HepG2 (cell line): Measurements from ENCODE around the gene RBM22. TPM values are rescaled to one million over a fixed set of nuclear protein-coding genes. Genes with fewer than 3 reads are reported as not detected.

Source experiments
- ATAC-seq: fragments of 200-7000 bp; cut with Tn5 transposase; 3 replicates; pipeline ENCODE4 v1.9.1; 2020; ENCODE audit warnings: mild to moderate bottlenecking, moderate library complexity
- BruUV-seq: library from RNA; stranded (reverse); fragments of 400-500 nt; replicated peaks from 2 replicates; lab custom pipeline; 2021; lab: Mats Ljungman, UMichigan
- CTCF ChIA-PET: fragments of 300-600 bp; formaldehyde crosslinking; extraction: SDS; loops from one replicate; lab custom pipeline; 2021; ENCODE audit warnings: low total read pairs, inconsistent platforms, low intra/inter-chr PET ratio; lab: Yijun Ruan, JAX
- POLR2A ChIA-PET: fragments of 350-600 bp; sonication (Branson Sonifier 250); formaldehyde crosslinking; loops from one replicate; lab custom pipeline; 2020; ENCODE audit warnings: antibody characterized with exemption, inconsistent platforms; lab: Yijun Ruan, JAX
- DNase-seq: peaks from one replicate; pipeline ENCODE4 v3.0.0-alpha.2; 2015; ENCODE audit warnings: low spot score
- FAIRE-seq: peaks from 3 replicates; lab custom pipeline; 2011; peaks lifted over from hg19 to GRCh38; lab: Jason Lieb, UNC
- H2AFZ ChIP-seq: one replicate; pipeline ENCODE4 v1.6.1; 2011; ENCODE audit warnings: low read length, inconsistent platforms
- H3K27ac ChIP-seq: fragments of 300-600 bp; 3 replicates; pipeline ENCODE4 v1.8.0; 2011; ENCODE audit warnings: mixed run types, mild to moderate bottlenecking, mixed read lengths, low read length, inconsistent platforms; ENCODE audit not compliant: insufficient read depth; ENCODE audit errors: extremely low read length
- H3K27me3 ChIP-seq, 2 experiments: fragments of 200-600 bp in 1 of 2; 2 replicates in 1 of 2; 3 replicates in 1 of 2; pipeline versions ENCODE4 v1.6.0 to v1.8.0; 2011; ENCODE audit warnings: low read length in 2 of 2, mild to moderate bottlenecking in 2 of 2, moderate library complexity in 2 of 2, inconsistent platforms in 1 of 2; ENCODE audit not compliant: insufficient read depth in 2 of 2, control insufficient read depth in 1 of 2
- H3K36me3 ChIP-seq, 2 experiments: fragments of 200-600 bp in 1 of 2; replicated peaks in 1 of 2; 2 replicates in 1 of 2; 3 replicates in 1 of 2; pipeline versions ENCODE4 v1.5.1 to v1.8.0; 2011; ENCODE audit warnings: low read length in 2 of 2, inconsistent platforms in 1 of 2; ENCODE audit not compliant: insufficient read depth in 2 of 2, control insufficient read depth in 1 of 2
- H3K4me1 ChIP-seq: 2 replicates; pipeline ENCODE4 v1.5.1; 2012; ENCODE audit warnings: low read length, inconsistent platforms; ENCODE audit not compliant: insufficient read depth
- H3K4me2 ChIP-seq: 2 replicates; pipeline ENCODE4 v1.6.0; 2011; ENCODE audit warnings: low read depth, low read length, inconsistent platforms
- H3K4me3 ChIP-seq, 3 experiments: fragments of 200-600 bp in 1 of 3; sonication (generic), shearing (Covaris generic) in 1 of 3; replicated peaks in 1 of 3; 2 replicates each; pipeline ENCODE4 v1.5.1; 2011 to 2016; ENCODE audit warnings: low read length in 3 of 3, inconsistent platforms in 2 of 3, low read depth in 2 of 3, mild to moderate bottlenecking in 2 of 3, control low read depth in 1 of 3, mixed read lengths in 1 of 3; ENCODE audit not compliant: insufficient read depth in 1 of 3
- H3K79me2 ChIP-seq: one replicate; pipeline ENCODE4 v1.6.1; 2011; ENCODE audit warnings: low read length, inconsistent platforms; ENCODE audit not compliant: insufficient read depth
- H3K9ac ChIP-seq: 2 replicates; pipeline ENCODE4 v1.6.0; 2011; ENCODE audit warnings: mild to moderate bottlenecking, low read depth, low read length, inconsistent platforms; ENCODE audit not compliant: insufficient read depth
- H3K9me3 ChIP-seq: 2 replicates; pipeline ENCODE4 v1.5.1; 2012; ENCODE audit warnings: mild to moderate bottlenecking, low read length
- H4K20me1 ChIP-seq: 2 replicates; pipeline ENCODE4 v1.6.0; 2011; ENCODE audit warnings: inconsistent platforms, mild to moderate bottlenecking, low read length, moderate library complexity; ENCODE audit not compliant: insufficient read depth
- HES4 ChIP-seq: sonication (generic); formaldehyde crosslinking; IDR thresholded peaks from 2 replicates; pipeline ENCODE4 v1.9.0; 2021; ENCODE audit warnings: mild to moderate bottlenecking, missing genetic modification reagents, borderline replicate concordance
- POGK ChIP-seq: sonication (generic); formaldehyde crosslinking; conservative IDR thresholded peaks from 2 replicates; pipeline ENCODE4 v1.8.0; 2022; ENCODE audit warnings: mild to moderate bottlenecking, moderate library complexity, missing genetic modification reagents
- RBAK ChIP-seq: sonication (generic); formaldehyde crosslinking; IDR thresholded peaks from 2 replicates; pipeline ENCODE4 v1.5.1; 2020; ENCODE audit warnings: mild to moderate bottlenecking, missing genetic modification reagents
- SETDB1 ChIP-seq: sonication (generic); formaldehyde crosslinking; IDR thresholded peaks from 2 replicates; pipeline ENCODE4 v1.5.1; 2020; ENCODE audit warnings: missing genetic modification reagents, mild to moderate bottlenecking, borderline replicate concordance
- ZFP82 ChIP-seq: sonication (generic); formaldehyde crosslinking; IDR thresholded peaks from 2 replicates; pipeline ENCODE4 v1.5.1; 2020; ENCODE audit warnings: mild to moderate bottlenecking, missing genetic modification reagents, borderline replicate concordance
- ZNF281 ChIP-seq: sonication (generic); formaldehyde crosslinking; IDR thresholded peaks from 2 replicates; pipeline ENCODE4 v1.4.0; 2020; ENCODE audit warnings: missing genetic modification reagents, borderline replicate concordance
- ZNF776 ChIP-seq: sonication (generic); formaldehyde crosslinking; IDR thresholded peaks from 2 replicates; pipeline ENCODE4 v1.4.0; 2020; ENCODE audit warnings: mild to moderate bottlenecking, missing genetic modification reagents
- ZNF781 ChIP-seq: sonication (generic); formaldehyde crosslinking; IDR thresholded peaks from 2 replicates; pipeline ENCODE4 v1.5.1; 2020; ENCODE audit warnings: borderline replicate concordance, mild to moderate bottlenecking, missing genetic modification reagents; ENCODE audit errors: not compliant biosample characterization
- WGBS: methylation state at CpG from one replicate; pipeline ENCODE4 v1.1.6; 2017; ENCODE audit warnings: low lambda C conversion rate; 5-methylcytosine and 5-hydroxymethylcytosine counted together
- in situ Hi-C: cut with HindIII; loops from 2 replicates; pipeline ENCODE4 v1.10.0; 2017; ENCODE audit warnings: low pct_unique_long_range_greater_than_20kb; ENCODE audit not compliant: extremely low pct_ligation_motif_present
- intact Hi-C: fragments of 100-400 bp; cut with micrococcal nuclease; formaldehyde crosslinking; loops from one replicate; pipeline ENCODE4 v1.10.0; 2022; ENCODE audit not compliant: unreplicated experiment
- polyA plus RNA-seq, 8 experiments: library from polyadenylated mRNA; depleted of rRNA in 3 of 8; stranded (reverse) in 7 of 8; unstranded in 1 of 8; fragments of >200 nt; fragmentation: Illumina TruSeq in 4 of 8; extraction: Trizol in 4 of 8; gene quantifications; 2 replicates each; pipeline versions ENCODE4 v1.2.1 to v1.2.3, GENCODE V29; 2011 to 2016; ENCODE audit warnings: low read depth in 4 of 8, missing spikeins in 1 of 8, mixed read lengths in 1 of 8; ENCODE audit not compliant: insufficient read depth in 1 of 8
- total RNA-seq, 5 experiments: library from RNA; depleted of rRNA; stranded (reverse); fragments of >200 nt; fragmentation: Illumina TruSeq; extraction: Trizol; gene quantifications; 2 replicates each; pipeline ENCODE4 v1.2.3, GENCODE V29; 2016; ENCODE audit warnings: low read depth in 1 of 5

RBM22 gene
- total and polyA plus RNA-seq, 2 of the 13 experiments (the other 11 are each of a cell fraction or from before 2014, with no cell fraction given) = 28.3 to 35.0 TPM

GRCh38 chr5:150653145-150653761 lies 47.6 kb downstream of the RBM22 start:
- BruUV-seq = no TSS peak
- Histone ChIP-seq H3K4me3 (no peak overlapping the region), H4K20me1 (no peaks in the 10 kb centered on the region), H3K4me2 (no peak overlapping the region), H3K79me2 (no peaks in the 10 kb centered on the region), H3K9ac (no peak overlapping the region), H3K27ac (no peak overlapping the region), H3K9me3 (no peaks in the 10 kb centered on the region), H3K36me3 (no peaks in the 10 kb centered on the region), H3K4me1 (peaks cover 28% of the 10 kb centered on the region), H3K27me3 (peaks cover 0 to 2% of the 10 kb centered on the region in 2 experiments; a peak in 2 of 5 replicates), H2AFZ (no peak overlapping the region)
- ChIA-PET CTCF (no interaction called here), POLR2A (interaction anchor here (1.0 kb wide), 1 partner anchor 9 kb away, joined by 3 read pairs; no protein-coding TSS in a partner anchor)
- intact Hi-C loops = no loop called here
- no peak for DNase-seq
- in situ Hi-C loops = loop anchor here (25.0 kb wide), 1 partner anchor 191 kb away; no protein-coding TSS in a partner anchor
- TF ChIP-seq ZNF776 (CRISPR knock-in tag) (no peak), HES4 (CRISPR knock-in tag) (no peak), POGK (CRISPR knock-in tag) (no peak), RBAK (CRISPR knock-in tag) (no peak), SETDB1 (CRISPR knock-in tag) (no peak), ZNF781 (CRISPR knock-in tag) (no peak), ZFP82 (CRISPR knock-in tag) (no peak), ZNF281 (CRISPR knock-in tag) (no peak)
- ATAC-seq = no peak
- FAIRE-seq = no peak
- 46% methylated on average over 3 of the region's 5 CpGs for WGBS
